Progenitor cell of endocrine pancreas (in vitro differentiated cells): ENCODE data around the gene KCNH2. TPM values are rescaled to one million over a fixed set of nuclear protein-coding genes. Genes with fewer than 3 reads are reported as not detected.

Experiments
- DNase-seq: peaks from one replicate; pipeline ENCODE4 v3.0.0; 2021; ENCODE audit warnings: low spot score; ENCODE audit not compliant: unreplicated experiment
- H3K27ac Mint-ChIP-seq: 2 replicates; pipeline ENCODE4 v1.8.0; 2021; ENCODE audit warnings: mild to moderate bottlenecking, moderate library complexity, mixed read lengths
- H3K27me3 Mint-ChIP-seq: 2 replicates; pipeline ENCODE4 v1.8.0; 2021; ENCODE audit warnings: mixed read lengths
- H3K36me3 Mint-ChIP-seq: 2 replicates; pipeline ENCODE4 v1.8.0; 2022; ENCODE audit warnings: mixed read lengths; ENCODE audit not compliant: insufficient read depth
- H3K4me1 Mint-ChIP-seq: 2 replicates; pipeline ENCODE4 v1.8.0; 2021; ENCODE audit warnings: low read depth, mixed read lengths
- H3K4me3 Mint-ChIP-seq: 2 replicates; pipeline ENCODE4 v1.8.0; 2021; ENCODE audit warnings: low read depth, mild to moderate bottlenecking, moderate library complexity, mixed read lengths
- H3K9me3 Mint-ChIP-seq: 2 replicates; pipeline ENCODE4 v1.8.0; 2021; ENCODE audit warnings: low read depth, mixed read lengths
- CTCF ChIP-seq: fragments of 200-600 bp; sonication (generic); IDR thresholded peaks from one replicate; pipeline ENCODE4 v1.5.0; 2021; ENCODE audit warnings: antibody characterized with exemption, mild to moderate bottlenecking; ENCODE audit not compliant: unreplicated experiment
- total RNA-seq: library from RNA; stranded (reverse); gene quantifications from 2 replicates; pipeline ENCODE4 v1.2.1, GENCODE V29; 2021

KCNH2 gene
- total RNA-seq, 1 donor from 2014 or later: 9.4 TPM

- Mint-ChIP-seq H3K9me3 (no peaks in the 10 kb centered on the region), H3K27ac (no peak overlapping the region), H3K36me3 (peaks cover 4% of the 10 kb centered on the region), H3K4me3 (no peak overlapping the region), H3K4me1 (no peaks in the 10 kb centered on the region), H3K27me3 (peaks cover 5% of the 10 kb centered on the region)
- TF ChIP-seq CTCF: no peak
- DNase-seq: no peak
These were observed 31.5 kb downstream of the KCNH2 start for GRCh38 chr7:150946421-150947240.

- peaks cover 9% of the 10 kb centered on the region for H3K27me3 Mint-ChIP-seq
- H3K4me3 Mint-ChIP-seq: no peak overlapping the region
- no peak for TF ChIP-seq CTCF
- H3K9me3 Mint-ChIP-seq: no peaks in the 10 kb centered on the region
- H3K36me3 Mint-ChIP-seq: no peaks in the 10 kb centered on the region
- no peaks in the 10 kb centered on the region for H3K4me1 Mint-ChIP-seq
- no peak for DNase-seq
- H3K27ac Mint-ChIP-seq: no peak overlapping the region
These were observed 32.2 kb downstream of the KCNH2 start for GRCh38 chr7:150945853-150946420.

DNA sequence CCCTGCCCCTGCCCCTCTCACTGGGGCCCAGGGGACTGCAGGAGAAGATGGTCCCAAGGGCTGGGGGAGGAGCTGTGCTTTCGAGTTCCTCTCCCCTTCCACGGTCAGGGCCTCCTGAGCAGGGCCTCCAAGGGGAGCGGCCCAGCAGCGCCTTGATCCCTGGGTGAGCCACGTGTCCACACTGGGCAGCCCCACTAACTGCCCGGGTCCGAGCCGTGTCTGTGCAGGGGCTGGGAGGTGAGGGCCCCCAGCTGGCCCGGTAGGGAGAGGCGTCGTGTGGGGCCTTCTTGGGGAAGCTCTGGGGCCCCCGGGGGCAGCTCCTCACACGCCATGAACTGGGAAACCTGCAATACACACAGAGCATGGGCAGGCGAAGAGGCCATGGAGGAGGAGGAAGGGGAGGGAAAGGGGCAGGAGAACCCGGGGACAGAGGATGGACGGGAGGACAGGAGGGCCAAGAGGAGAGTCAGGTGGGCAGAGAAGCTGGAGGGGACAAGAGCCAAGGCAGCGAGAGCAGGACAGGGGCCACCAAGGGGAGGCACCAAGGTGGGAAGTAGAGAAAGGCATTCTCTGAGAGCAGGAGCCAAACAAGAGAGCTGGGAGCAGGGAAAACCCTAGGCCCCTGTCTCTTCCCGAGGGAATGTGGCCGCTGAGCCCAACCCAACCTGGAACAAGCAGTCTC lies 32.8 kb downstream of the KCNH2 start:
- H3K36me3 Mint-ChIP-seq: no peaks in the 10 kb centered on the region
- no peak overlapping the region for H3K27ac Mint-ChIP-seq
- no peak for TF ChIP-seq CTCF

GRCh38 chr7:150944066-150945042 lies 33.8 kb downstream of the KCNH2 start:
- no peak for TF ChIP-seq CTCF
- no peaks in the 10 kb centered on the region for H3K4me1 Mint-ChIP-seq
- DNase-seq: no peak
- no peak overlapping the region for H3K27ac Mint-ChIP-seq
- no peak overlapping the region for H3K4me3 Mint-ChIP-seq
- H3K9me3 Mint-ChIP-seq: no peaks in the 10 kb centered on the region
- H3K27me3 Mint-ChIP-seq: peaks cover 13% of the 10 kb centered on the region
- no peaks in the 10 kb centered on the region for H3K36me3 Mint-ChIP-seq

More for the DNA sequence above, 32.8 kb downstream of the KCNH2 start:
- Mint-ChIP-seq H3K4me1 (no peaks in the 10 kb centered on the region), H3K9me3 (no peaks in the 10 kb centered on the region), H3K27me3 (peaks cover 13% of the 10 kb centered on the region), H3K4me3 (no peak overlapping the region)
- DNase-seq: no peak

- TF ChIP-seq CTCF: no peak
- Mint-ChIP-seq H3K4me3 (no peak overlapping the region), H3K27ac (no peak overlapping the region), H3K4me1 (no peaks in the 10 kb centered on the region), H3K9me3 (no peaks in the 10 kb centered on the region), H3K27me3 (peaks cover 14% of the 10 kb centered on the region), H3K36me3 (no peaks in the 10 kb centered on the region)
- DNase-seq: no peak
These were observed 34.7 kb downstream of the KCNH2 start for GRCh38 chr7:150943453-150943814.
